ENCODE results near the gene ARMH3.

GRCh38 chr10:101880232-101880573 lies 175.8 kb downstream of the ARMH3 start:
- TF ChIP-seq TAF1 (IDR thresholded peaks at IDR 0.05; ENCODE audit: borderline replicate concordance, low read depth, low read length) (no peak), POLR2AphosphoS5 (IDR thresholded peaks at IDR 0.05; ENCODE audit: low read depth, low read length) (no peak)

Data from GM12892 (cell line).